Stimulated activated CD4-positive, alpha-beta T cell treated with anti-CD3 and anti-CD28 coated beads, Interleukin-4, amount 100 ng/mL, for 1 hour (primary cell): ENCODE data around the gene DYNC1I1.

Experiments used
- DNase-seq: peaks from one replicate; pipeline ENCODE4 v3.0.0-alpha.2; 2020

Gene DYNC1I1

GRCh38 chr7:95976369-95977060 is 204.2 kb downstream of the DYNC1I1 start:
- no peak for DNase-seq

GRCh38 chr7:95977994-95978393 is 205.6 kb downstream of the DYNC1I1 start:
- DNase-seq = no peak

GRCh38 chr7:95980167-95980566 is 207.8 kb downstream of the DYNC1I1 start:
- DNase-seq = no peak

GRCh38 chr7:95980706-95981105 is 208.4 kb downstream of the DYNC1I1 start:
- no peak for DNase-seq

GRCh38 chr7:95986178-95986764 is 213.9 kb downstream of the DYNC1I1 start:
- no peak for DNase-seq

- DNase-seq = no peak
These were observed 216.9 kb downstream of the DYNC1I1 start for GRCh38 chr7:95989301-95989700.

GRCh38 chr7:95993380-95993779 is 221.0 kb downstream of the DYNC1I1 start:
- DNase-seq = no peak

- no peak for DNase-seq
These were observed 223.8 kb downstream of the DYNC1I1 start for GRCh38 chr7:95996174-95996573.

- no peak for DNase-seq
These were observed 224.5 kb downstream of the DYNC1I1 start for GRCh38 chr7:95996886-95997285.

GRCh38 chr7:95997632-95998031 is 225.3 kb downstream of the DYNC1I1 start:
- DNase-seq = no peak

- no peak for DNase-seq
These were observed 227.1 kb downstream of the DYNC1I1 start for GRCh38 chr7:95999481-95999880.

GRCh38 chr7:96004578-96004977 is 232.2 kb downstream of the DYNC1I1 start:
- no peak for DNase-seq

- no peak for DNase-seq
These were observed 232.9 kb downstream of the DYNC1I1 start for GRCh38 chr7:96005271-96005670.

- no peak for DNase-seq
These were observed 236.8 kb downstream of the DYNC1I1 start for GRCh38 chr7:96009148-96009547.

- no peak for DNase-seq
These were observed 241.5 kb downstream of the DYNC1I1 start for GRCh38 chr7:96013836-96014235.

GRCh38 chr7:96014617-96015016 is 242.3 kb downstream of the DYNC1I1 start:
- no peak for DNase-seq

- DNase-seq = no peak
These were observed 243.8 kb downstream of the DYNC1I1 start for GRCh38 chr7:96016056-96016586.

- no peak for DNase-seq
These were observed 244.4 kb downstream of the DYNC1I1 start for GRCh38 chr7:96016735-96017134.

- DNase-seq = no peak
These were observed 245.5 kb downstream of the DYNC1I1 start for GRCh38 chr7:96017877-96018276.

- no peak for DNase-seq
These were observed 249.2 kb downstream of the DYNC1I1 start for GRCh38 chr7:96021568-96021967.

- DNase-seq = no peak
These were observed 251.0 kb downstream of the DYNC1I1 start for GRCh38 chr7:96023387-96023786.

- no peak for DNase-seq
These were observed 253.7 kb downstream of the DYNC1I1 start for GRCh38 chr7:96026010-96026409.

GRCh38 chr7:96026611-96027010 is 254.3 kb downstream of the DYNC1I1 start:
- no peak for DNase-seq

- DNase-seq = no peak
These were observed 256.4 kb downstream of the DYNC1I1 start for GRCh38 chr7:96028729-96029128.
